ENCODE results near the gene FHOD3. TPM values are rescaled to one million over a fixed set of nuclear protein-coding genes. Genes with fewer than 3 reads are reported as not detected.

Gene FHOD3
- total and polyA plus RNA-seq, 2 of the 8 experiments (the other 6 are each of a cell fraction or from before 2014, with no cell fraction given): 9.7 to 10.5 TPM

- TF ChIP-seq CHD7 (IDR thresholded peaks at IDR 0.05; ENCODE audit: insufficient replicate concordance, low read length): no peak
- TF ChIP-seq GABPA (IDR thresholded peaks at IDR 0.05; ENCODE audit: borderline replicate concordance, insufficient read depth, low read length): no peak
- TF ChIP-seq HDAC6 (IDR thresholded peaks at IDR 0.05; ENCODE audit: low read depth, low read length): no peak
- no peak for TF ChIP-seq RAD21 (IDR thresholded peaks at IDR 0.05 in 1 of 2, conservative IDR thresholded peaks at IDR 0.05 in 1 of 2; ENCODE audit: low read depth in 2 of 2, low read length in 2 of 2)
- TF ChIP-seq E2F6 (IDR thresholded peaks at IDR 0.05): peak; percentile 68
- TF ChIP-seq SIRT6 (IDR thresholded peaks at IDR 0.05; ENCODE audit: low read length): no peak
- no peak for TF ChIP-seq FOSL1 (IDR thresholded peaks at IDR 0.05; ENCODE audit: insufficient read depth, low read depth, low read length)
- no peak for TF ChIP-seq SAP30 (IDR thresholded peaks at IDR 0.05; ENCODE audit: insufficient read depth, insufficient replicate concordance, low read length)
- TF ChIP-seq RXRA (IDR thresholded peaks at IDR 0.05; ENCODE audit: insufficient read depth, low read depth, low read length): no peak
These were observed 721 bp downstream of the FHOD3 start (continued) for GRCh38 chr18:36298126-36298741.
